KBM-7 (cell line): Measurements from ENCODE around the gene TMEM80.

ENCODE experiments used
- DNase-seq: peaks from one replicate; pipeline ENCODE4 v3.0.0-alpha.2; 2015
- in situ Hi-C: fragments of 300-500 bp; cut with MboI; formaldehyde crosslinking; loops from 2 replicates; pipeline ENCODE4 v1.14.3; 2020; ENCODE audit warnings: low sequenced_read_pairs, low pct_unique_long_range_greater_than_20kb, mixed read lengths

Gene TMEM80

GRCh38 chr11:695288-695537, 403 bp upstream of the TMEM80 start:
- in situ Hi-C loops, result loop anchor here (10.0 kb wide), 1 partner anchor 60 kb away; no protein-coding TSS in a partner anchor
- DNase-seq, result no peak

GRCh38 chr11:696955-697491, 1.4 kb downstream of the TMEM80 start:
- in situ Hi-C loops, result loop anchor here (10.0 kb wide), 1 partner anchor 58 kb away; no protein-coding TSS in a partner anchor
- no peak for DNase-seq

GRCh38 chr11:697811-698311, 2.2 kb downstream of the TMEM80 start:
- in situ Hi-C loops, result loop anchor here (10.0 kb wide), 1 partner anchor 57 kb away; no protein-coding TSS in a partner anchor
- DNase-seq, result no peak

- DNase-seq, result no peak
- in situ Hi-C loops, result loop anchor here (10.0 kb wide), 1 partner anchor 56 kb away; no protein-coding TSS in a partner anchor
Observed at GRCh38 chr11:698493-699115, 3.0 kb downstream of the TMEM80 start.

- no peak for DNase-seq
- in situ Hi-C loops, result loop anchor here (10.0 kb wide), 1 partner anchor 56 kb away; no protein-coding TSS in a partner anchor
Observed at GRCh38 chr11:699116-699508, 3.5 kb downstream of the TMEM80 start.

GRCh38 chr11:699753-700152, 4.1 kb downstream of the TMEM80 start:
- DNase-seq, result no peak
- in situ Hi-C loops, result loop anchor here (10.0 kb wide), 1 partner anchor 55 kb away; no protein-coding TSS in a partner anchor

- in situ Hi-C loops, result no loop called here
- no peak for DNase-seq
Observed at GRCh38 chr11:701741-702461, 6.3 kb downstream of the TMEM80 start.

GRCh38 chr11:702462-703461, 7.1 kb downstream of the TMEM80 start:
- in situ Hi-C loops, result no loop called here

GRCh38 chr11:703506-703905, 7.9 kb downstream of the TMEM80 start:
- in situ Hi-C loops, result no loop called here
- DNase-seq, result no peak

More at GRCh38 chr11:702462-703461, 7.1 kb downstream of the TMEM80 start:
- DNase-seq, result no peak

GRCh38 chr11:704228-704674, 8.6 kb downstream of the TMEM80 start:
- DNase-seq, result no peak
- in situ Hi-C loops, result no loop called here

GRCh38 chr11:704781-705645, 9.4 kb downstream of the TMEM80 start:
- no peak for DNase-seq
- in situ Hi-C loops, result no loop called here

GRCh38 chr11:705646-706438, 10.2 kb downstream of the TMEM80 start, which contains the start of gene EPS8L2:
Gene EPS8L2, plus strand, starts transcription at chr11:706231. Its CDS starts 3,177 bp downstream, at chr11:709408.
- DNase-seq, result no peak
- in situ Hi-C loops, result no loop called here

- in situ Hi-C loops, result no loop called here
- DNase-seq, result no peak
Observed at GRCh38 chr11:706439-706956, 10.9 kb downstream of the TMEM80 start.

GRCh38 chr11:706957-707816, 11.6 kb downstream of the TMEM80 start:
- in situ Hi-C loops, result no loop called here

GRCh38 chr11:707817-708420, 12.3 kb downstream of the TMEM80 start:
- DNase-seq, result no peak
- in situ Hi-C loops, result no loop called here

More at GRCh38 chr11:706957-707816, 11.6 kb downstream of the TMEM80 start:
- no peak for DNase-seq

- DNase-seq, result no peak
- in situ Hi-C loops, result no loop called here
Observed at GRCh38 chr11:708511-708910, 12.9 kb downstream of the TMEM80 start.
